HG02798 (cell line): ENCODE results near the gene KRT39.

Experiments used
- ATAC-seq: cut with Tn5 transposase; IDR thresholded peaks from one replicate; pipeline ENCODE4 v1.9.1; 2021; ENCODE audit warnings: mild to moderate bottlenecking; ENCODE audit not compliant: unreplicated experiment, poor library complexity

KRT39 gene

GRCh38 chr17:40909755-40910154 lies 57.0 kb downstream of the KRT39 start:
- ATAC-seq: no peak

- ATAC-seq: no peak
Observed at GRCh38 chr17:40909351-40909750, 57.4 kb downstream of the KRT39 start.
